ENCODE measurements around the gene MEX3D.

MEX3D gene

GRCh38 chr19:1568320-1569019 lies at the start of gene MEX3D:
TSS of gene MEX3D (minus strand) at chr19:1568325. CDS start at chr19:1568058, 267 bp downstream.
- Histone ChIP-seq H3K4me3 (peak within 1 kb of the TSS; percentile 60 to 86 (median 74)), H3K27ac (peak within 1 kb of the TSS; percentile 13 to 87 (median 74))

GRCh38 chr19:1616875-1617274 lies 48.8 kb upstream of the MEX3D start:
- no peak overlapping the region for H3K4me3 ChIP-seq

GRCh38 chr19:1616396-1616795 lies 48.3 kb upstream of the MEX3D start:
- Histone ChIP-seq H3K27ac (no peak overlapping the region), H3K4me3 (no peak overlapping the region)

More at GRCh38 chr19:1616875-1617274, 48.8 kb upstream of the MEX3D start:
- no peak overlapping the region for H3K27ac ChIP-seq

- no peak overlapping the region for H3K4me3 ChIP-seq
- H3K27ac ChIP-seq = no peak overlapping the region
Measured at GRCh38 chr19:1615156-1615765, 47.1 kb upstream of the MEX3D start.

GRCh38 chr19:1613808-1614570 lies 45.9 kb upstream of the MEX3D start:
- Histone ChIP-seq H3K27ac (no peak overlapping the region), H3K4me3 (no peak overlapping the region)

- H3K27ac ChIP-seq = no peak overlapping the region
- no peak overlapping the region for H3K4me3 ChIP-seq
Measured at GRCh38 chr19:1613146-1613545, 45.0 kb upstream of the MEX3D start.

GRCh38 chr19:1612114-1613086 lies 44.3 kb upstream of the MEX3D start:
- no peak overlapping the region for H3K4me3 ChIP-seq

GRCh38 chr19:1611353-1611752 lies 43.2 kb upstream of the MEX3D start:
- Histone ChIP-seq H3K4me3 (no peak overlapping the region), H3K27ac (no peak overlapping the region)

More at GRCh38 chr19:1612114-1613086, 44.3 kb upstream of the MEX3D start:
- no peak overlapping the region for H3K27ac ChIP-seq

GRCh38 chr19:1610579-1610978 lies 42.5 kb upstream of the MEX3D start:
- Histone ChIP-seq H3K4me3 (no peak overlapping the region), H3K27ac (no peak overlapping the region)

- peak overlapping the region in 3 of 21 experiments; percentile 66 to 71 (median 67) for H3K27ac ChIP-seq
- H3K4me3 ChIP-seq = no peak overlapping the region
Measured at GRCh38 chr19:1609680-1610474, 41.8 kb upstream of the MEX3D start.

GRCh38 chr19:1609103-1609396 lies 40.9 kb upstream of the MEX3D start:
- Histone ChIP-seq H3K27ac (peak overlapping the region in 14 of 21 experiments; percentile 11 to 84 (median 62)), H3K4me3 (peak overlapping the region in 2 of 7 experiments; percentile 3 to 22)

- Histone ChIP-seq H3K27ac (peak overlapping the region in 14 of 21 experiments; percentile 11 to 84 (median 62)), H3K4me3 (peak overlapping the region in 2 of 7 experiments; percentile 3 to 22)
Measured at GRCh38 chr19:1608359-1609102, 40.4 kb upstream of the MEX3D start.

GRCh38 chr19:1606138-1606651 lies 38.1 kb upstream of the MEX3D start:
- H3K27ac ChIP-seq = peak overlapping the region; percentile 39 to 96 (median 89)
- H3K4me3 ChIP-seq = peak overlapping the region; percentile 87 to 100 (median 99)

GRCh38 chr19:1605236-1606137 lies 37.4 kb upstream of the MEX3D start, which contains the start of gene UQCR11:
TSS of gene UQCR11 (minus strand) at chr19:1605462. CDS start at chr19:1605409, 53 bp downstream.
- peak within 1 kb of the TSS; percentile 67 to 98 (median 90) for H3K27ac ChIP-seq
- H3K4me3 ChIP-seq = peak within 1 kb of the TSS; percentile 87 to 100 (median 99)

- Histone ChIP-seq H3K4me3 (no peak overlapping the region), H3K27ac (no peak overlapping the region)
Measured at GRCh38 chr19:1602091-1602707, 34.1 kb upstream of the MEX3D start.

GRCh38 chr19:1601613-1602064 lies 33.5 kb upstream of the MEX3D start:
- H3K4me3 ChIP-seq = no peak overlapping the region
- H3K27ac ChIP-seq = no peak overlapping the region

Measured in skin epidermis (tissue), 12 donors.